Left lung (tissue), 10 donors: ENCODE data around the gene IP6K3. TPM values are rescaled to one million over a fixed set of nuclear protein-coding genes. Genes with fewer than 3 reads are reported as not detected.

Experiments used
- ATAC-seq: fragments of 200-7000 bp; cut with Tn5 transposase; one replicate; pipeline ENCODE4 v1.9.1; 2020; ENCODE audit warnings: moderate library complexity
- DNase-seq, 4 donors: peaks; one replicate each; pipeline ENCODE4 v3.0.0-alpha.2; 2013 to 2020
- H3K27ac ChIP-seq, 2 donors: fragments of 200-600 bp; sonication (generic) in 1 of 2; one replicate each; pipeline versions ENCODE4 v1.5.0 to v1.8.0; 2020 to 2021
- H3K27me3 ChIP-seq, 2 donors: fragments of 200-600 bp; sonication (generic) in 1 of 2; one replicate each; pipeline versions ENCODE4 v1.5.0 to v1.8.0; 2020 to 2021
- H3K36me3 ChIP-seq, 2 donors: fragments of 200-600 bp; sonication (generic) in 1 of 2; one replicate each; pipeline versions ENCODE4 v1.5.0 to v1.8.0; 2020 to 2021
- H3K4me1 ChIP-seq, 2 donors: fragments of 200-600 bp; one replicate each; pipeline ENCODE4 v1.8.0; 2021
- H3K4me3 ChIP-seq, 2 donors: fragments of 200-600 bp; sonication (generic) in 1 of 2; one replicate each; pipeline versions ENCODE4 v1.5.0 to v1.8.0; 2020 to 2021; ENCODE audit warnings: mild to moderate bottlenecking in 1 of 2
- H3K9me3 ChIP-seq, 2 donors: fragments of 200-600 bp; sonication (generic) in 1 of 2; one replicate each; pipeline versions ENCODE4 v1.5.0 to v1.8.0; 2020 to 2021
- intact Hi-C, 2 donors: fragments of 100-400 bp; cut with DNase I; formaldehyde crosslinking; loops; one replicate each; pipeline versions ENCODE4 v1.11.2 to v1.14.2; 2022
- polyA plus RNA-seq, 6 donors: library from polyadenylated mRNA; unstranded; fragments of 120-200 nt; gene quantifications; one replicate each; pipeline ENCODE4 v1.2.1, GENCODE V29; 2013; ENCODE audit not compliant: insufficient read length in 6 of 6
- total RNA-seq, 2 donors: library from RNA; stranded (reverse); fragmentation: NEBNext Ultra II Directional; extraction: Animal tissue kit (Norgen Biotek cat#: 25700); gene quantifications; one replicate each; pipeline ENCODE4 v1.2.1, GENCODE V29; 2021
- TF ChIP-seq, protein P1 (sequence below), 2 donors: fragments of 200-600 bp; sonication (generic) in 1 of 2; IDR thresholded peaks; one replicate each; pipeline versions ENCODE4 v1.5.0 to v1.8.0; 2021; ENCODE audit warnings: antibody characterized with exemption in 2 of 2
- donor health status: DM: no; HTN: yes; CAD: no.
- donor health status: DM: no; HTN: no; CAD: no.

Gene IP6K3
- total and polyA plus RNA-seq, 8 donors: 0.87 to 5.4 (median 3.3) TPM

GRCh38 chr6:33704215-33705066 is 42.3 kb downstream of the IP6K3 start:
- Histone ChIP-seq H3K4me1 (peaks cover 0 to 8% of the 10 kb centered on the region in 2 donors), H3K9me3 (no peaks in the 10 kb centered on the region), H3K27me3 (no peaks in the 10 kb centered on the region), H3K4me3 (no peak overlapping the region), H3K27ac (no peak overlapping the region), H3K36me3 (peaks cover 0 to 25% of the 10 kb centered on the region in 2 donors)
- intact Hi-C loops: no loop called here
- TF ChIP-seq, protein P1, sequence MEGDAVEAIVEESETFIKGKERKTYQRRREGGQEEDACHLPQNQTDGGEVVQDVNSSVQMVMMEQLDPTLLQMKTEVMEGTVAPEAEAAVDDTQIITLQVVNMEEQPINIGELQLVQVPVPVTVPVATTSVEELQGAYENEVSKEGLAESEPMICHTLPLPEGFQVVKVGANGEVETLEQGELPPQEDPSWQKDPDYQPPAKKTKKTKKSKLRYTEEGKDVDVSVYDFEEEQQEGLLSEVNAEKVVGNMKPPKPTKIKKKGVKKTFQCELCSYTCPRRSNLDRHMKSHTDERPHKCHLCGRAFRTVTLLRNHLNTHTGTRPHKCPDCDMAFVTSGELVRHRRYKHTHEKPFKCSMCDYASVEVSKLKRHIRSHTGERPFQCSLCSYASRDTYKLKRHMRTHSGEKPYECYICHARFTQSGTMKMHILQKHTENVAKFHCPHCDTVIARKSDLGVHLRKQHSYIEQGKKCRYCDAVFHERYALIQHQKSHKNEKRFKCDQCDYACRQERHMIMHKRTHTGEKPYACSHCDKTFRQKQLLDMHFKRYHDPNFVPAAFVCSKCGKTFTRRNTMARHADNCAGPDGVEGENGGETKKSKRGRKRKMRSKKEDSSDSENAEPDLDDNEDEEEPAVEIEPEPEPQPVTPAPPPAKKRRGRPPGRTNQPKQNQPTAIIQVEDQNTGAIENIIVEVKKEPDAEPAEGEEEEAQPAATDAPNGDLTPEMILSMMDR (IDR thresholded peaks at IDR 0.05): no peak
- peak; percentile 34 for ATAC-seq
- DNase-seq: no peak

GRCh38 chr6:33702345-33702977 is 44.2 kb downstream of the IP6K3 start:
- DNase-seq: peak in 1 of 4 donors; percentile 65
- intact Hi-C loops: no loop called here
- Histone ChIP-seq H3K4me1 (peaks cover 0 to 21% of the 10 kb centered on the region in 2 donors), H3K27ac (no peak overlapping the region), H3K27me3 (no peaks in the 10 kb centered on the region), H3K36me3 (peaks cover 0 to 31% of the 10 kb centered on the region in 2 donors), H3K4me3 (no peak overlapping the region), H3K9me3 (no peaks in the 10 kb centered on the region)
- TF ChIP-seq, protein P1 (IDR thresholded peaks at IDR 0.05): peak in 1 of 2 donors; percentile 12
- ATAC-seq: peak; percentile 52

- H3K9me3 ChIP-seq: no peaks in the 10 kb centered on the region
- TF ChIP-seq, protein P1 (IDR thresholded peaks at IDR 0.05): peak; percentile 36 to 51
- peak overlapping the region; percentile 19 to 20 for H3K27ac ChIP-seq
- no peaks in the 10 kb centered on the region for H3K27me3 ChIP-seq
- H3K4me3 ChIP-seq: no peak overlapping the region
- intact Hi-C loops: no loop called here
- DNase-seq (peak in 2 of 4 donors; percentile 64 to 73), ATAC-seq (peak; percentile 70)
- H3K36me3 ChIP-seq: peaks cover 0 to 41% of the 10 kb centered on the region in 2 donors
- peaks cover 6 to 40% of the 10 kb centered on the region in 2 donors for H3K4me1 ChIP-seq
Measured at GRCh38 chr6:33700391-33701050, 46.2 kb downstream of the IP6K3 start.

DNA sequence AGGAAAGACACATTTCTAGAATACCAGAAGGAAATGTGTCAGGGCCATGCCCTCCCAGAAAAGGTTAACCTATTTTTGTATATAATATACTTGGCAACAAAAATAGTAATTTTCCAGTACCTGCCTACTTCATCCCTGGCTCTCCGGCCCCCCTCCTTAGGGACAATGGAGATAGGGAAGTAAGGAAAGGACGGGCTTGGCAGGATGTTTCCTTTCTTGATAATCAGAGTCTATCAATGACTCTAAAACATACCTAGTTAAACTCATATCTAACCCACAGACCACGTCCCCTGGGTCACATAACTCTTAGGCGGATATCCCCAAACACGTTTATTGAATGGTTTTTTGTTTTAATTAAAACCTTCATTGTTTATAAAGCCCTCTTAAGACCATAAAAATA is 47.0 kb downstream of the IP6K3 start:
- DNase-seq (no peak), ATAC-seq (no peak)
- TF ChIP-seq, protein P1 (IDR thresholded peaks at IDR 0.05): no peak
- Histone ChIP-seq H3K27me3 (no peaks in the 10 kb centered on the region), H3K27ac (peak overlapping the region in 1 of 2 donors; percentile 20), H3K4me3 (no peak overlapping the region), H3K36me3 (peaks cover 0 to 49% of the 10 kb centered on the region in 2 donors), H3K9me3 (no peaks in the 10 kb centered on the region), H3K4me1 (peaks cover 9 to 48% of the 10 kb centered on the region in 2 donors)
- intact Hi-C loops: no loop called here
